Measurements from ENCODE around the gene DPY19L1.
"Not testable (repeated sequence)": the region's sequence is repeated elsewhere in the genome, so short reads cannot be mapped to it uniquely, and the experiment has no call there.

DPY19L1 gene

GRCh38 chr7:34912236-34912635 is 125.0 kb downstream of the DPY19L1 start:
- Histone ChIP-seq H4K20me1 (no peaks in the 10 kb centered on the region), H3K27ac (no peak overlapping the region), H3K9ac (no peak overlapping the region), H3K4me2 (no peak overlapping the region), H3K9me3 (peaks cover 9% of the 10 kb centered on the region; the same call in 1 of the 2 replicates), H3K4me3 (no peak overlapping the region), H3K4me1 (no peaks in the 10 kb centered on the region), H3K36me3 (no peaks in the 10 kb centered on the region), H3K27me3 (no peaks in the 10 kb centered on the region)
- TF ChIP-seq Cebpa-rat (IDR thresholded peaks at IDR 0.05): no peak

GRCh38 chr7:34906266-34906850 is 130.9 kb downstream of the DPY19L1 start:
- H3K27me3 ChIP-seq, H4K20me1 ChIP-seq, H3K4me1 ChIP-seq, H3K27ac ChIP-seq, H3K4me3 ChIP-seq, H3K36me3 ChIP-seq, H3K9me3 ChIP-seq, H3K9ac ChIP-seq, H3K4me2 ChIP-seq: not testable (repeated sequence)

- H4K20me1 ChIP-seq: no peaks in the 10 kb centered on the region
- no peak for TF ChIP-seq Cebpa-rat (IDR thresholded peaks at IDR 0.05)
- no peaks in the 10 kb centered on the region for H3K9me3 ChIP-seq
- H3K4me2 ChIP-seq: no peak overlapping the region
- no peak overlapping the region for H3K4me3 ChIP-seq
- no peak overlapping the region for H3K27ac ChIP-seq
- H3K9ac ChIP-seq: no peak overlapping the region
- no peaks in the 10 kb centered on the region for H3K36me3 ChIP-seq
- H3K27me3 ChIP-seq: no peaks in the 10 kb centered on the region
- no peaks in the 10 kb centered on the region for H3K4me1 ChIP-seq
Measured at GRCh38 chr7:34904987-34905386, 132.3 kb downstream of the DPY19L1 start.

GRCh38 chr7:34903921-34904320 is 133.4 kb downstream of the DPY19L1 start:
- not testable (repeated sequence) for H3K9ac ChIP-seq, H3K9me3 ChIP-seq, H3K36me3 ChIP-seq, H3K4me3 ChIP-seq, H3K27me3 ChIP-seq, H3K27ac ChIP-seq, H3K4me2 ChIP-seq, H4K20me1 ChIP-seq, H3K4me1 ChIP-seq

GRCh38 chr7:34902182-34902581 is 135.1 kb downstream of the DPY19L1 start:
- no peak for TF ChIP-seq Cebpa-rat (IDR thresholded peaks at IDR 0.05)

GRCh38 chr7:34900891-34901513 is 136.3 kb downstream of the DPY19L1 start:
- Histone ChIP-seq H3K36me3 (no peaks in the 10 kb centered on the region), H3K4me1 (no peaks in the 10 kb centered on the region), H4K20me1 (no peaks in the 10 kb centered on the region), H3K4me2 (no peak overlapping the region), H3K9ac (no peak overlapping the region), H3K27ac (no peak overlapping the region), H3K4me3 (no peak overlapping the region), H3K27me3 (no peaks in the 10 kb centered on the region), H3K9me3 (peaks cover 5% of the 10 kb centered on the region; the same call in 1 of the 2 replicates)
- no peak for TF ChIP-seq Cebpa-rat (IDR thresholded peaks at IDR 0.05)

More at GRCh38 chr7:34902182-34902581, 135.1 kb downstream of the DPY19L1 start:
- no peaks in the 10 kb centered on the region for H3K4me1 ChIP-seq
- no peaks in the 10 kb centered on the region for H4K20me1 ChIP-seq
- H3K9me3 ChIP-seq: no peaks in the 10 kb centered on the region
- H3K27ac ChIP-seq: no peak overlapping the region
- H3K9ac ChIP-seq: no peak overlapping the region
- no peak overlapping the region for H3K4me3 ChIP-seq
- H3K4me2 ChIP-seq: no peak overlapping the region
- H3K27me3 ChIP-seq: no peaks in the 10 kb centered on the region
- no peaks in the 10 kb centered on the region for H3K36me3 ChIP-seq

GRCh38 chr7:34895202-34895601 is 142.1 kb downstream of the DPY19L1 start:
- H3K9ac ChIP-seq: no peak overlapping the region
- no peak overlapping the region for H3K4me2 ChIP-seq
- no peaks in the 10 kb centered on the region for H3K4me1 ChIP-seq
- no peaks in the 10 kb centered on the region for H4K20me1 ChIP-seq
- no peak overlapping the region for H3K27ac ChIP-seq
- H3K4me3 ChIP-seq: no peak overlapping the region
- no peak for TF ChIP-seq Cebpa-rat (IDR thresholded peaks at IDR 0.05)
- H3K9me3 ChIP-seq: peaks cover 24% of the 10 kb centered on the region
- H3K27me3 ChIP-seq: no peaks in the 10 kb centered on the region
- no peaks in the 10 kb centered on the region for H3K36me3 ChIP-seq

GRCh38 chr7:34889951-34890350 is 147.3 kb downstream of the DPY19L1 start:
- Histone ChIP-seq H3K27me3 (no peaks in the 10 kb centered on the region), H3K36me3 (no peaks in the 10 kb centered on the region), H4K20me1 (no peaks in the 10 kb centered on the region), H3K27ac (no peak overlapping the region), H3K9me3 (peaks cover 9% of the 10 kb centered on the region), H3K4me2 (no peak overlapping the region), H3K9ac (no peak overlapping the region), H3K4me1 (no peaks in the 10 kb centered on the region), H3K4me3 (no peak overlapping the region)
- TF ChIP-seq Cebpa-rat (IDR thresholded peaks at IDR 0.05): no peak

- Histone ChIP-seq H3K9me3 (peaks cover 20% of the 10 kb centered on the region), H3K27me3 (no peaks in the 10 kb centered on the region), H4K20me1 (no peaks in the 10 kb centered on the region), H3K9ac (no peak overlapping the region), H3K4me3 (no peak overlapping the region), H3K36me3 (no peaks in the 10 kb centered on the region), H3K27ac (no peak overlapping the region), H3K4me2 (no peak overlapping the region), H3K4me1 (no peaks in the 10 kb centered on the region)
- no peak for TF ChIP-seq Cebpa-rat (IDR thresholded peaks at IDR 0.05)
Measured at GRCh38 chr7:34886856-34887255, 150.4 kb downstream of the DPY19L1 start.

- H3K36me3 ChIP-seq, H3K27ac ChIP-seq, H3K9ac ChIP-seq, H3K4me2 ChIP-seq, H3K4me1 ChIP-seq, H4K20me1 ChIP-seq, H3K27me3 ChIP-seq, H3K4me3 ChIP-seq: not testable (repeated sequence)
- peaks cover 20% of the 10 kb centered on the region for H3K9me3 ChIP-seq
Measured at GRCh38 chr7:34883855-34884254, 153.4 kb downstream of the DPY19L1 start.

- Histone ChIP-seq H3K4me3 (no peak overlapping the region), H3K36me3 (no peaks in the 10 kb centered on the region), H3K9ac (no peak overlapping the region), H4K20me1 (no peaks in the 10 kb centered on the region), H3K27ac (no peak overlapping the region), H3K9me3 (peaks cover 20% of the 10 kb centered on the region), H3K4me1 (no peaks in the 10 kb centered on the region), H3K4me2 (no peak overlapping the region), H3K27me3 (no peaks in the 10 kb centered on the region)
- TF ChIP-seq Cebpa-rat (IDR thresholded peaks at IDR 0.05): no peak
Measured at GRCh38 chr7:34879871-34880270, 157.4 kb downstream of the DPY19L1 start.

GRCh38 chr7:34878944-34879735 is 158.1 kb downstream of the DPY19L1 start:
- not testable (repeated sequence) for H3K9ac ChIP-seq, H3K27me3 ChIP-seq, H3K4me3 ChIP-seq, H4K20me1 ChIP-seq, H3K36me3 ChIP-seq, H3K4me1 ChIP-seq, H3K27ac ChIP-seq, H3K4me2 ChIP-seq
- peaks cover 19% of the 10 kb centered on the region for H3K9me3 ChIP-seq
